ENCODE measurements around the gene ACOXL. TPM values are rescaled to one million over a fixed set of nuclear protein-coding genes. Genes with fewer than 3 reads are reported as not detected.

ACOXL gene
- total and polyA plus RNA-seq, 9 of the 15 experiments (the other 6 are each of a cell fraction or from before 2014, with no cell fraction given): 0.31 to 0.56 TPM; not detected in 7

DNA sequence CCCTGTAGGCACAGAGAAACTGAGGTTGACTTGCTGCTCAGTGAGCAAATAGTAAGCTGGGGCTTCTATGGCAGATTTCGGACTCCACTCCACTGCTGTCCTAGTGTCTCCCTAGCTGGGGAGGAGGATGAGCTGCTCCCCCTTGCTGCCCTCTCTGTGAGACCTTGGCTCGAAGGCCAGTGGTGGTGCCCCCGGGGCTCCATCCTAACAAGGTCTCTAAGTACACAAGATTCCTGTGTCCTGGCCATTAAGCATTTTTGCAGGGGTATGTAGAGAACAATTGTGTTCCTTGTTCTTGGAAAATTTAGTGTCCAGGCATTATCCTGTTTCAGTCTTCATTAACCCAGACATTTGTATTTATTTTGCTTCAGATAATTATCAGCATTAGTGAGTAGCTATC lies 367.0 kb downstream of the ACOXL start:
- no peak overlapping the region for H3K9ac ChIP-seq (ENCODE audit: insufficient read depth in 1 of 2, low read depth in 2 of 2, low read length in 2 of 2)
- H4K20me1 ChIP-seq (replicated peaks; ENCODE audit: control insufficient read depth, insufficient read depth, low read length): no peaks in the 10 kb centered on the region
- BruUV-seq (replicated peaks): no TSS peak
- H3K9me3 ChIP-seq (replicated peaks; ENCODE audit: control insufficient read depth, insufficient read depth, low read depth, low read length): no peaks in the 10 kb centered on the region
- FAIRE-seq: no peak
- peaks cover 7 to 10% of the 10 kb centered on the region in 2 experiments; a peak in 3 of 5 replicates for H3K27me3 ChIP-seq (ENCODE audit: control insufficient read depth in 2 of 2, insufficient read depth in 2 of 2, low read length in 2 of 2)
- no peak overlapping the region for H3K27ac ChIP-seq (ENCODE audit: extremely low read depth, low read depth, low read length)
- no peaks in the 10 kb centered on the region for H3K36me3 ChIP-seq (ENCODE audit: control insufficient read depth, insufficient read depth, low read length)
- WGBS (ENCODE audit: insufficient coverage, low coverage, missing lambda C conversion rate): 8% methylated on average over 3 of the region's 3 CpGs
- H3K79me2 ChIP-seq (ENCODE audit: control insufficient read depth, insufficient read depth, low read length): no peaks in the 10 kb centered on the region
- ChIA-PET POLR2A (interaction anchor here (1.1 kb wide), 1 partner anchor 11 kb away, joined by 3 read pairs; no protein-coding TSS in a partner anchor), CTCF (ENCODE audit: low intra/inter-chr PET ratio) (no interaction called here)
- no peaks in the 10 kb centered on the region for H3K9me1 ChIP-seq (ENCODE audit: control insufficient read depth, insufficient read depth, low read length)
- in situ Hi-C loops (cut with MboI): no loop called here
- H3K4me1 ChIP-seq (replicated peaks in 1 of 2; ENCODE audit: control insufficient read depth in 2 of 2, insufficient read depth in 2 of 2, low read length in 2 of 2): no peaks in the 10 kb centered on the region
- no peak for DNase-seq (ENCODE audit: extremely low read depth in 1 of 4, low spot score in 3 of 4)
- H2AFZ ChIP-seq (ENCODE audit: low read depth, low read length): no peak overlapping the region
- no peak overlapping the region for H3K4me3 ChIP-seq
- H3K4me2 ChIP-seq (ENCODE audit: insufficient read depth, low read length): no peak overlapping the region
- intact Hi-C loops (cut with micrococcal nuclease): no loop called here
- ATAC-seq: no peak
- TF ChIP-seq MED1 (CRISPR knock-in tag; IDR thresholded peaks at IDR 0.05; ENCODE audit: borderline replicate concordance) (no peak), ATF7 (IDR thresholded peaks at IDR 0.05) (no peak), COPS2 (conservative IDR thresholded peaks at IDR 0.05) (no peak), HDAC1 (IDR thresholded peaks at IDR 0.05) (no peak), SMAD4 (CRISPR knock-in tag; conservative IDR thresholded peaks at IDR 0.05) (no peak)
- TF ChIP-seq, protein P1, sequence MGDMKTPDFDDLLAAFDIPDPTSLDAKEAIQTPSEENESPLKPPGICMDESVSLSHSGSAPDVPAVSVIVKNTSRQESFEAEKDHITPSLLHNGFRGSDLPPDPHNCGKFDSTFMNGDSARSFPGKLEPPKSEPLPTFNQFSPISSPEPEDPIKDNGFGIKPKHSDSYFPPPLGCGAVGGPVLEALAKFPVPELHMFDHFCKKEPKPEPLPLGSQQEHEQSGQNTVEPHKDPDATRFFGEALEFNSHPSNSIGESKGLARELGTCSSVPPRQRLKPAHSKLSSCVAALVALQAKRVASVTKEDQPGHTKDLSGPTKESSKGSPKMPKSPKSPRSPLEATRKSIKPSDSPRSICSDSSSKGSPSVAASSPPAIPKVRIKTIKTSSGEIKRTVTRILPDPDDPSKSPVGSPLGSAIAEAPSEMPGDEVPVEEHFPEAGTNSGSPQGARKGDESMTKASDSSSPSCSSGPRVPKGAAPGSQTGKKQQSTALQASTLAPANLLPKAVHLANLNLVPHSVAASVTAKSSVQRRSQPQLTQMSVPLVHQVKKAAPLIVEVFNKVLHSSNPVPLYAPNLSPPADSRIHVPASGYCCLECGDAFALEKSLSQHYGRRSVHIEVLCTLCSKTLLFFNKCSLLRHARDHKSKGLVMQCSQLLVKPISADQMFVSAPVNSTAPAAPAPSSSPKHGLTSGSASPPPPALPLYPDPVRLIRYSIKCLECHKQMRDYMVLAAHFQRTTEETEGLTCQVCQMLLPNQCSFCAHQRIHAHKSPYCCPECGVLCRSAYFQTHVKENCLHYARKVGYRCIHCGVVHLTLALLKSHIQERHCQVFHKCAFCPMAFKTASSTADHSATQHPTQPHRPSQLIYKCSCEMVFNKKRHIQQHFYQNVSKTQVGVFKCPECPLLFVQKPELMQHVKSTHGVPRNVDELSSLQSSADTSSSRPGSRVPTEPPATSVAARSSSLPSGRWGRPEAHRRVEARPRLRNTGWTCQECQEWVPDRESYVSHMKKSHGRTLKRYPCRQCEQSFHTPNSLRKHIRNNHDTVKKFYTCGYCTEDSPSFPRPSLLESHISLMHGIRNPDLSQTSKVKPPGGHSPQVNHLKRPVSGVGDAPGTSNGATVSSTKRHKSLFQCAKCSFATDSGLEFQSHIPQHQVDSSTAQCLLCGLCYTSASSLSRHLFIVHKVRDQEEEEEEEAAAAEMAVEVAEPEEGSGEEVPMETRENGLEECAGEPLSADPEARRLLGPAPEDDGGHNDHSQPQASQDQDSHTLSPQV (IDR thresholded peaks at IDR 0.05): no peak
- TF ChIP-seq, protein P2, sequence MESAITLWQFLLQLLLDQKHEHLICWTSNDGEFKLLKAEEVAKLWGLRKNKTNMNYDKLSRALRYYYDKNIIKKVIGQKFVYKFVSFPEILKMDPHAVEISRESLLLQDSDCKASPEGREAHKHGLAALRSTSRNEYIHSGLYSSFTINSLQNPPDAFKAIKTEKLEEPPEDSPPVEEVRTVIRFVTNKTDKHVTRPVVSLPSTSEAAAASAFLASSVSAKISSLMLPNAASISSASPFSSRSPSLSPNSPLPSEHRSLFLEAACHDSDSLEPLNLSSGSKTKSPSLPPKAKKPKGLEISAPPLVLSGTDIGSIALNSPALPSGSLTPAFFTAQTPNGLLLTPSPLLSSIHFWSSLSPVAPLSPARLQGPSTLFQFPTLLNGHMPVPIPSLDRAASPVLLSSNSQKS (CRISPR knock-in tag; IDR thresholded peaks at IDR 0.05): no peak
- TF ChIP-seq, protein P3, sequence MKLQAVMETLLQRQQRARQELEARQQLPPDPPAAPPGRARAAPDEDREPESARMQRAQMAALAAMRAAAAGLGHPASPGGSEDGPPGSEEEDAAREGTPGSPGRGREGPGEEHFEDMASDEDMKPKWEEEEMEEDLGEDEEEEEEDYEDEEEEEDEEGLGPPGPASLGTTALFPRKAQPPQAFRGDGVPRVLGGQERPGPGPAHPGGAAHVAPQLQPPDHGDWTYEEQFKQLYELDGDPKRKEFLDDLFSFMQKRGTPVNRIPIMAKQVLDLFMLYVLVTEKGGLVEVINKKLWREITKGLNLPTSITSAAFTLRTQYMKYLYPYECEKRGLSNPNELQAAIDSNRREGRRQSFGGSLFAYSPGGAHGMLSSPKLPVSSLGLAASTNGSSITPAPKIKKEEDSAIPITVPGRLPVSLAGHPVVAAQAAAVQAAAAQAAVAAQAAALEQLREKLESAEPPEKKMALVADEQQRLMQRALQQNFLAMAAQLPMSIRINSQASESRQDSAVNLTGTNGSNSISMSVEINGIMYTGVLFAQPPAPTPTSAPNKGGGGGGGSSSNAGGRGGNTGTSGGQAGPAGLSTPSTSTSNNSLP (IDR thresholded peaks at IDR 0.05; ENCODE audit: borderline replicate concordance, low read depth, low read length): no peak
- TF ChIP-seq, protein P4, sequence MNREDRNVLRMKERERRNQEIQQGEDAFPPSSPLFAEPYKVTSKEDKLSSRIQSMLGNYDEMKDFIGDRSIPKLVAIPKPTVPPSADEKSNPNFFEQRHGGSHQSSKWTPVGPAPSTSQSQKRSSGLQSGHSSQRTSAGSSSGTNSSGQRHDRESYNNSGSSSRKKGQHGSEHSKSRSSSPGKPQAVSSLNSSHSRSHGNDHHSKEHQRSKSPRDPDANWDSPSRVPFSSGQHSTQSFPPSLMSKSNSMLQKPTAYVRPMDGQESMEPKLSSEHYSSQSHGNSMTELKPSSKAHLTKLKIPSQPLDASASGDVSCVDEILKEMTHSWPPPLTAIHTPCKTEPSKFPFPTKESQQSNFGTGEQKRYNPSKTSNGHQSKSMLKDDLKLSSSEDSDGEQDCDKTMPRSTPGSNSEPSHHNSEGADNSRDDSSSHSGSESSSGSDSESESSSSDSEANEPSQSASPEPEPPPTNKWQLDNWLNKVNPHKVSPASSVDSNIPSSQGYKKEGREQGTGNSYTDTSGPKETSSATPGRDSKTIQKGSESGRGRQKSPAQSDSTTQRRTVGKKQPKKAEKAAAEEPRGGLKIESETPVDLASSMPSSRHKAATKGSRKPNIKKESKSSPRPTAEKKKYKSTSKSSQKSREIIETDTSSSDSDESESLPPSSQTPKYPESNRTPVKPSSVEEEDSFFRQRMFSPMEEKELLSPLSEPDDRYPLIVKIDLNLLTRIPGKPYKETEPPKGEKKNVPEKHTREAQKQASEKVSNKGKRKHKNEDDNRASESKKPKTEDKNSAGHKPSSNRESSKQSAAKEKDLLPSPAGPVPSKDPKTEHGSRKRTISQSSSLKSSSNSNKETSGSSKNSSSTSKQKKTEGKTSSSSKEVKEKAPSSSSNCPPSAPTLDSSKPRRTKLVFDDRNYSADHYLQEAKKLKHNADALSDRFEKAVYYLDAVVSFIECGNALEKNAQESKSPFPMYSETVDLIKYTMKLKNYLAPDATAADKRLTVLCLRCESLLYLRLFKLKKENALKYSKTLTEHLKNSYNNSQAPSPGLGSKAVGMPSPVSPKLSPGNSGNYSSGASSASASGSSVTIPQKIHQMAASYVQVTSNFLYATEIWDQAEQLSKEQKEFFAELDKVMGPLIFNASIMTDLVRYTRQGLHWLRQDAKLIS (CRISPR knock-in tag; IDR thresholded peaks at IDR 0.05): no peak
- TF ChIP-seq, protein P5, sequence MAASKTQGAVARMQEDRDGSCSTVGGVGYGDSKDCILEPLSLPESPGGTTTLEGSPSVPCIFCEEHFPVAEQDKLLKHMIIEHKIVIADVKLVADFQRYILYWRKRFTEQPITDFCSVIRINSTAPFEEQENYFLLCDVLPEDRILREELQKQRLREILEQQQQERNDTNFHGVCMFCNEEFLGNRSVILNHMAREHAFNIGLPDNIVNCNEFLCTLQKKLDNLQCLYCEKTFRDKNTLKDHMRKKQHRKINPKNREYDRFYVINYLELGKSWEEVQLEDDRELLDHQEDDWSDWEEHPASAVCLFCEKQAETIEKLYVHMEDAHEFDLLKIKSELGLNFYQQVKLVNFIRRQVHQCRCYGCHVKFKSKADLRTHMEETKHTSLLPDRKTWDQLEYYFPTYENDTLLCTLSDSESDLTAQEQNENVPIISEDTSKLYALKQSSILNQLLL (CRISPR knock-in tag; IDR thresholded peaks at IDR 0.05; ENCODE audit: borderline replicate concordance): no peak

Data from K562 (cell line).